22Rv1 (cell line): ENCODE data around the gene PIAS2.

ENCODE experiments used
- CTCF ChIP-seq: fragments of 450-650 bp; IDR thresholded peaks from 2 replicates; pipeline ENCODE4 v1.5.1; 2017; ENCODE audit warnings: mild to moderate bottlenecking
- ZFX ChIP-seq: fragments of 450-650 bp; IDR thresholded peaks from 2 replicates; pipeline ENCODE4 v1.6.1; 2017; ENCODE audit warnings: antibody characterized with exemption, borderline replicate concordance

GRCh38 chr18:46917803-46918600, 695 bp upstream of the PIAS2 start:
- TF ChIP-seq CTCF (no peak), ZFX (no peak)
